Endothelial cell of umbilical vein (primary cell): ENCODE results near the gene GSX2. TPM values are rescaled to one million over a fixed set of nuclear protein-coding genes. Genes with fewer than 3 reads are reported as not detected.

Experiments used
- BruUV-seq: library from RNA; stranded (reverse); fragments of 400-500 nt; replicated peaks from 2 replicates; lab custom pipeline; 2021; lab: Mats Ljungman, UMichigan
- CTCF ChIA-PET: fragments of 300-600, 350-600 bp; sonication (Branson Sonifier 250); formaldehyde crosslinking; loops from one replicate; lab custom pipeline; 2021; ENCODE audit warnings: antibody characterized with exemption, inconsistent platforms; lab: Charles Lee
- POLR2A ChIA-PET: fragments of 300-600, 350-600 bp; sonication (Branson Sonifier 250); formaldehyde crosslinking; loops from one replicate; lab custom pipeline; 2021; ENCODE audit warnings: antibody characterized with exemption, inconsistent platforms; lab: Charles Lee
- DNase-seq: peaks from one replicate; pipeline ENCODE4 v3.0.0-alpha.2; 2011; ENCODE audit warnings: low read depth, low spot score
- FAIRE-seq: peaks from 2 replicates; lab custom pipeline; 2011; peaks lifted over from hg19 to GRCh38; lab: Jason Lieb, UNC
- H2AFZ ChIP-seq: 2 replicates; pipeline ENCODE4 v1.6.0; 2012; ENCODE audit warnings: low read depth, low read length, control low read depth, inconsistent platforms
- H3K27ac ChIP-seq: 2 replicates; pipeline ENCODE4 v1.5.1; 2011; ENCODE audit warnings: low read depth, mild to moderate bottlenecking, control low read depth, low read length, moderate library complexity; ENCODE audit not compliant: insufficient read depth
- H3K27me3 ChIP-seq, 2 experiments: 2 replicates each; pipeline versions ENCODE4 v1.6.0 to v1.6.1; 2011; ENCODE audit warnings: low read length in 2 of 2, mixed read lengths in 1 of 2; ENCODE audit not compliant: control insufficient read depth in 2 of 2, insufficient read depth in 2 of 2
- H3K36me3 ChIP-seq, 2 experiments: 2 replicates in 1 of 2; 3 replicates in 1 of 2; pipeline ENCODE4 v1.5.1; 2011; ENCODE audit warnings: low read length in 2 of 2, mild to moderate bottlenecking in 1 of 2, moderate library complexity in 1 of 2; ENCODE audit not compliant: control insufficient read depth in 2 of 2, insufficient read depth in 2 of 2; ENCODE audit errors: extremely low read depth in 1 of 2
- H3K4me1 ChIP-seq: 3 replicates; pipeline ENCODE4 v1.5.1; 2011; ENCODE audit warnings: mild to moderate bottlenecking, low read length; ENCODE audit not compliant: control insufficient read depth, insufficient read depth; ENCODE audit errors: extremely low read depth
- H3K4me2 ChIP-seq: 2 replicates; pipeline ENCODE4 v1.6.1; 2011; ENCODE audit warnings: low read length, control low read depth, mixed read lengths; ENCODE audit not compliant: insufficient read depth
- H3K4me3 ChIP-seq, 3 experiments: fragments of 200-600 bp in 1 of 3; sonication (generic), shearing (Covaris generic) in 1 of 3; replicated peaks in 1 of 3; 2 replicates each; pipeline ENCODE4 v1.5.1; 2011 to 2016; ENCODE audit warnings: control low read depth in 3 of 3, low read length in 3 of 3, mild to moderate bottlenecking in 2 of 3, inconsistent platforms in 1 of 3, low read depth in 1 of 3, moderate library complexity in 1 of 3; ENCODE audit not compliant: insufficient read depth in 1 of 3
- H3K79me2 ChIP-seq: 2 replicates; pipeline ENCODE4 v1.6.0; 2012; ENCODE audit warnings: low read length, inconsistent platforms; ENCODE audit not compliant: control insufficient read depth, insufficient read depth
- H3K9ac ChIP-seq: replicated peaks from 2 replicates; pipeline ENCODE3; 2011; ENCODE audit warnings: low read length, control low read depth; ENCODE audit not compliant: insufficient read depth; ENCODE audit errors: extremely low read depth
- H3K9me1 ChIP-seq: replicated peaks from 3 replicates; pipeline ENCODE4 v1.6.0; 2011; ENCODE audit warnings: mild to moderate bottlenecking, low read length; ENCODE audit not compliant: control insufficient read depth, insufficient read depth; ENCODE audit errors: extremely low read depth
- H3K9me3 ChIP-seq: replicated peaks from 2 replicates; pipeline ENCODE4 v1.5.1; 2012; ENCODE audit warnings: low read length, inconsistent platforms; ENCODE audit not compliant: control insufficient read depth, insufficient read depth
- H4K20me1 ChIP-seq: replicated peaks from 2 replicates; pipeline ENCODE3; 2011; ENCODE audit warnings: mild to moderate bottlenecking, low read length; ENCODE audit not compliant: control insufficient read depth, insufficient read depth; ENCODE audit errors: extremely low read depth
- EZH2 ChIP-seq: IDR thresholded peaks from 2 replicates; pipeline ENCODE4 v1.6.1; 2012; ENCODE audit warnings: borderline replicate concordance, low read depth, mild to moderate bottlenecking, moderate library complexity, low read length, inconsistent platforms; ENCODE audit not compliant: severe bottlenecking
- FOS ChIP-seq: IDR thresholded peaks from 2 replicates; pipeline ENCODE4 v1.6.1; 2011; ENCODE audit warnings: mild to moderate bottlenecking, low read length, moderate library complexity, borderline replicate concordance; ENCODE audit not compliant: insufficient read depth
- GATA2 ChIP-seq: IDR thresholded peaks from 2 replicates; pipeline ENCODE4 v1.7.0; 2011; ENCODE audit warnings: low read depth, mild to moderate bottlenecking, moderate library complexity, mixed read lengths, low read length; ENCODE audit not compliant: insufficient read length, insufficient read depth
- JUN ChIP-seq: IDR thresholded peaks from 2 replicates; pipeline ENCODE4 v1.6.1; 2011; ENCODE audit warnings: borderline replicate concordance, low read depth; ENCODE audit not compliant: insufficient read length, insufficient read depth
- MYC ChIP-seq: IDR thresholded peaks from one replicate; pipeline ENCODE4 v1.6.1; 2011; ENCODE audit warnings: mild to moderate bottlenecking, low read depth, low read length
- POLR2A ChIP-seq: IDR thresholded peaks from 2 replicates; pipeline ENCODE4 v1.6.1; 2012; ENCODE audit warnings: low read depth, mild to moderate bottlenecking, control low read depth, low read length
- POLR2AphosphoS5 ChIP-seq: IDR thresholded peaks from 2 replicates; pipeline ENCODE4 v1.6.1; 2012; ENCODE audit warnings: low read depth, mild to moderate bottlenecking, control low read depth, low read length, moderate library complexity; ENCODE audit not compliant: insufficient read depth
- dilution Hi-C: fragments of 300-500 bp; cut with MboI; formaldehyde crosslinking; loops from one replicate; pipeline ENCODE4 v1.15.0; 2019; ENCODE audit warnings: low sequenced_read_pairs; ENCODE audit not compliant: extremely low pct_ligation_motif_present
- intact Hi-C: fragments of 100-400 bp; cut with micrococcal nuclease; formaldehyde crosslinking; loops from one replicate; pipeline ENCODE4 v1.10.0; 2022
- polyA plus RNA-seq, 4 experiments: library from polyadenylated mRNA; depleted of rRNA in 3 of 4; stranded (reverse) in 3 of 4; unstranded in 1 of 4; fragments of >200 nt; gene quantifications; 2 replicates each; pipeline versions ENCODE4 v1.2.1 to v1.2.3, GENCODE V29; 2011 to 2012; ENCODE audit warnings: missing spikeins in 1 of 4
- total RNA-seq: library from RNA; stranded (reverse); gene quantifications from 2 replicates; pipeline ENCODE4 v1.2.3, GENCODE V29; 2021
- TF ChIP-seq, protein P1 (sequence below): IDR thresholded peaks from 2 replicates; pipeline ENCODE4 v1.6.1; 2011; ENCODE audit not compliant: insufficient read depth, insufficient read length
- TF ChIP-seq, protein P2 (sequence below), 2 donors: IDR thresholded peaks; 1 replicate in 1 of 2; 2 replicates in 1 of 2; pipeline ENCODE4 v1.5.1; 2011; ENCODE audit warnings: low read length in 2 of 2, mild to moderate bottlenecking in 2 of 2, moderate library complexity in 2 of 2, control low read depth in 1 of 2, inconsistent platforms in 1 of 2, low read depth in 1 of 2; ENCODE audit not compliant: insufficient read depth in 1 of 2; ENCODE audit errors: extremely low read depth in 1 of 2

GSX2 gene
- total and polyA plus RNA-seq, 2 donors (not counting 3 experiments of a cell fraction or from before 2014, with no cell fraction given): not detected

DNA sequence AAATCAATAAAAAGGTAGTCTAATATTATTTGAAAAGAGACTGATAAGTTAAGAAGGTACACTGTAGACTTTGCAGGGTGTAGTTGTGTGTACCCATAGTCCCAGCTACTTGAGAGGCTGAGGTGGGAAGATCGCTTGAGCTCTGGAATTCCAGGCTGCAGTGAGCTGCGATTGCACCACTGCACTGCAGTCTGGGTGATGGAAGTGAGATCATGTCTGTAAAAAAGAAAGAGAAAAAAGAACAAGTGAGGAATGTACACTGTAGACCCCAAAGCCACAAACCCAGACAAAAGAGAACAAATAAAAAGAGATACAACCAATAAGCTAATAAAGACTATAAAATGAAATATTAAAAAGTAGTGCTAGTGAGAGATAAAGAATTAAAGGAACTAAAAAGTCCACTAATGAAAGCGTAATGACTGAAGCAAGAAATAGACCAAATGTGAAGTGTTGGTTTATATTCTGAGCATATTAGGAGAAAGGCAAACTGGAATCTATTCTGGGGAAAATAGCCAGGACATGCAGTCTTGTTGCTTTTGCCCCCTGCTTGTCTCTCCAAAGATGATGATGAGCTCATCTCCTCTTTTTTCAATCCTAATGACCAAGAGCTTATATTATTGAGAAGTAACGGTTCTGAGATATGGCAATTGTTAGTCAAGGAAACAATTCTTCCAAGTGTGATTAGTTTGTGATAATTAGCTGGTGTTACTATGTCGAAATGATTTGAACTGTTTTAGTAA is 19.1 kb downstream of the GSX2 start:
- no TSS peak for BruUV-seq
- FAIRE-seq: no peak

More for the DNA sequence above, 19.1 kb downstream of the GSX2 start:
- Histone ChIP-seq H3K9me1 (no peaks in the 10 kb centered on the region), H3K9me3 (no peaks in the 10 kb centered on the region), H4K20me1 (no peaks in the 10 kb centered on the region), H3K79me2 (no peaks in the 10 kb centered on the region), H3K4me3 (no peak overlapping the region), H3K9ac (no peak overlapping the region), H3K4me2 (no peak overlapping the region), H3K27ac (no peak overlapping the region), H2AFZ (no peak overlapping the region), H3K27me3 (no peaks in the 10 kb centered on the region), H3K36me3 (no peaks in the 10 kb centered on the region), H3K4me1 (no peaks in the 10 kb centered on the region)
- DNase-seq: no peak
- dilution Hi-C loops: no loop called here
- ChIA-PET CTCF (interaction anchor here (1.3 to 2.2 kb wide), 2 partner anchors 9 to 11 kb away, joined by 3 to 8 read pairs; no protein-coding TSS in a partner anchor), POLR2A (no interaction called here)
- no peak for TF ChIP-seq JUN
- no peak for TF ChIP-seq EZH2
- TF ChIP-seq GATA2: no peak
- TF ChIP-seq, protein P1, sequence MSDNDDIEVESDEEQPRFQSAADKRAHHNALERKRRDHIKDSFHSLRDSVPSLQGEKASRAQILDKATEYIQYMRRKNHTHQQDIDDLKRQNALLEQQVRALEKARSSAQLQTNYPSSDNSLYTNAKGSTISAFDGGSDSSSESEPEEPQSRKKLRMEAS: no peak
- TF ChIP-seq POLR2A: no peak
- TF ChIP-seq FOS: no peak
- no peak for TF ChIP-seq POLR2AphosphoS5
- TF ChIP-seq, protein P2, sequence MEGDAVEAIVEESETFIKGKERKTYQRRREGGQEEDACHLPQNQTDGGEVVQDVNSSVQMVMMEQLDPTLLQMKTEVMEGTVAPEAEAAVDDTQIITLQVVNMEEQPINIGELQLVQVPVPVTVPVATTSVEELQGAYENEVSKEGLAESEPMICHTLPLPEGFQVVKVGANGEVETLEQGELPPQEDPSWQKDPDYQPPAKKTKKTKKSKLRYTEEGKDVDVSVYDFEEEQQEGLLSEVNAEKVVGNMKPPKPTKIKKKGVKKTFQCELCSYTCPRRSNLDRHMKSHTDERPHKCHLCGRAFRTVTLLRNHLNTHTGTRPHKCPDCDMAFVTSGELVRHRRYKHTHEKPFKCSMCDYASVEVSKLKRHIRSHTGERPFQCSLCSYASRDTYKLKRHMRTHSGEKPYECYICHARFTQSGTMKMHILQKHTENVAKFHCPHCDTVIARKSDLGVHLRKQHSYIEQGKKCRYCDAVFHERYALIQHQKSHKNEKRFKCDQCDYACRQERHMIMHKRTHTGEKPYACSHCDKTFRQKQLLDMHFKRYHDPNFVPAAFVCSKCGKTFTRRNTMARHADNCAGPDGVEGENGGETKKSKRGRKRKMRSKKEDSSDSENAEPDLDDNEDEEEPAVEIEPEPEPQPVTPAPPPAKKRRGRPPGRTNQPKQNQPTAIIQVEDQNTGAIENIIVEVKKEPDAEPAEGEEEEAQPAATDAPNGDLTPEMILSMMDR (IDR thresholded peaks at IDR 0.05; ENCODE audit: extremely low read depth in 1 of 2, insufficient read depth in 1 of 2, low read depth in 1 of 2, low read length in 2 of 2): no peak
- no peak for TF ChIP-seq MYC
- intact Hi-C loops: no loop called here
